Left lung (tissue), 10 donors: Measurements from ENCODE around the gene BRPF1. TPM values are rescaled to one million over a fixed set of nuclear protein-coding genes. Genes with fewer than 3 reads are reported as not detected.

Experiments
- ATAC-seq: fragments of 200-7000 bp; cut with Tn5 transposase; one replicate; pipeline ENCODE4 v1.9.1; 2020; ENCODE audit warnings: moderate library complexity
- DNase-seq, 4 donors: peaks; one replicate each; pipeline ENCODE4 v3.0.0-alpha.2; 2013 to 2020
- H3K27ac ChIP-seq, 2 donors: fragments of 200-600 bp; sonication (generic) in 1 of 2; one replicate each; pipeline versions ENCODE4 v1.5.0 to v1.8.0; 2020 to 2021
- H3K27me3 ChIP-seq, 2 donors: fragments of 200-600 bp; sonication (generic) in 1 of 2; one replicate each; pipeline versions ENCODE4 v1.5.0 to v1.8.0; 2020 to 2021
- H3K36me3 ChIP-seq, 2 donors: fragments of 200-600 bp; sonication (generic) in 1 of 2; one replicate each; pipeline versions ENCODE4 v1.5.0 to v1.8.0; 2020 to 2021
- H3K4me1 ChIP-seq, 2 donors: fragments of 200-600 bp; one replicate each; pipeline ENCODE4 v1.8.0; 2021
- H3K4me3 ChIP-seq, 2 donors: fragments of 200-600 bp; sonication (generic) in 1 of 2; one replicate each; pipeline versions ENCODE4 v1.5.0 to v1.8.0; 2020 to 2021; ENCODE audit warnings: mild to moderate bottlenecking in 1 of 2
- H3K9me3 ChIP-seq, 2 donors: fragments of 200-600 bp; sonication (generic) in 1 of 2; one replicate each; pipeline versions ENCODE4 v1.5.0 to v1.8.0; 2020 to 2021
- CTCF ChIP-seq, 2 donors: fragments of 200-600 bp; sonication (generic) in 1 of 2; IDR thresholded peaks; one replicate each; pipeline versions ENCODE4 v1.5.0 to v1.8.0; 2021; ENCODE audit warnings: antibody characterized with exemption in 2 of 2
- intact Hi-C, 2 donors: fragments of 100-400 bp; cut with DNase I; formaldehyde crosslinking; loops; one replicate each; pipeline versions ENCODE4 v1.11.2 to v1.14.2; 2022
- polyA plus RNA-seq, 6 donors: library from polyadenylated mRNA; unstranded; fragments of 120-200 nt; gene quantifications; one replicate each; pipeline ENCODE4 v1.2.1, GENCODE V29; 2013; ENCODE audit not compliant: insufficient read length in 6 of 6
- total RNA-seq, 2 donors: library from RNA; stranded (reverse); fragmentation: NEBNext Ultra II Directional; extraction: Animal tissue kit (Norgen Biotek cat#: 25700); gene quantifications; one replicate each; pipeline ENCODE4 v1.2.1, GENCODE V29; 2021
- donor health status: DM: no; HTN: yes; CAD: no.
- donor health status: DM: no; HTN: no; CAD: no.

The BRPF1 gene
- total and polyA plus RNA-seq, 8 donors: 15.2 to 24.1 (median 21.9) TPM

GRCh38 chr3:9701006-9701405 is 30.5 kb upstream of the BRPF1 start:
- Histone ChIP-seq H3K27me3 (peaks cover 11 to 29% of the 10 kb centered on the region in 2 donors), H3K27ac (no peak overlapping the region), H3K4me1 (peaks cover 10 to 15% of the 10 kb centered on the region in 2 donors), H3K36me3 (peaks cover 0 to 74% of the 10 kb centered on the region in 2 donors), H3K9me3 (no peaks in the 10 kb centered on the region), H3K4me3 (no peak overlapping the region)
- intact Hi-C loops: no loop called here
- ATAC-seq: no peak
- no peak for DNase-seq
- TF ChIP-seq CTCF (IDR thresholded peaks at IDR 0.05): no peak

GRCh38 chr3:9701711-9702110 is 29.8 kb upstream of the BRPF1 start:
- Histone ChIP-seq H3K9me3 (no peaks in the 10 kb centered on the region), H3K27me3 (peaks cover 11 to 29% of the 10 kb centered on the region in 2 donors), H3K4me1 (peaks cover 10 to 15% of the 10 kb centered on the region in 2 donors), H3K36me3 (peaks cover 0 to 67% of the 10 kb centered on the region in 2 donors), H3K4me3 (no peak overlapping the region), H3K27ac (no peak overlapping the region)
- ATAC-seq (no peak), DNase-seq (no peak)
- TF ChIP-seq CTCF (IDR thresholded peaks at IDR 0.05): no peak
- intact Hi-C loops: no loop called here

DNA sequence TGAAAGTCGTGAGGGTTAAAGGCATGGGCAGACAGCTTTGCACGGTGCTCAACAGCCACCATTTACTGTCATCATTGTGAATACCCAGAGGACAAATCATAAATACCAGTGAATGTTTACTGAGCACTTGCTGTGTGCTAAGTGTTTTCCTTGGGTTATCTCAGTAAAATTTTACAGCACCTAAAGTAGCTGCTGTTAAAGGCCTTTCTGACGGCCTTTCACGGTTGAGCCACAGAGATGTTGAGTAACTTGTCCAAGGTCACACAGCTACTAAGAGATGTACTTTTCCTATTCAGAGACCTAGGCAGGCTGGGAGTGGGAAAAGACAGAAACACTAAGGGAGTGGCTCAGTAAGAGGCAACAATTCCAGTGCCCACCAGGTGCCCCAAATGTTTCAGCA is 28.3 kb upstream of the BRPF1 start:
- Histone ChIP-seq H3K9me3 (no peaks in the 10 kb centered on the region), H3K27me3 (peaks cover 11 to 29% of the 10 kb centered on the region in 2 donors), H3K36me3 (peaks cover 0 to 52% of the 10 kb centered on the region in 2 donors), H3K4me3 (no peak overlapping the region), H3K4me1 (peaks cover 10 to 15% of the 10 kb centered on the region in 2 donors), H3K27ac (no peak overlapping the region)
- TF ChIP-seq CTCF (IDR thresholded peaks at IDR 0.05): no peak
- no peak for ATAC-seq
- no peak for DNase-seq
- intact Hi-C loops: no loop called here

DNA sequence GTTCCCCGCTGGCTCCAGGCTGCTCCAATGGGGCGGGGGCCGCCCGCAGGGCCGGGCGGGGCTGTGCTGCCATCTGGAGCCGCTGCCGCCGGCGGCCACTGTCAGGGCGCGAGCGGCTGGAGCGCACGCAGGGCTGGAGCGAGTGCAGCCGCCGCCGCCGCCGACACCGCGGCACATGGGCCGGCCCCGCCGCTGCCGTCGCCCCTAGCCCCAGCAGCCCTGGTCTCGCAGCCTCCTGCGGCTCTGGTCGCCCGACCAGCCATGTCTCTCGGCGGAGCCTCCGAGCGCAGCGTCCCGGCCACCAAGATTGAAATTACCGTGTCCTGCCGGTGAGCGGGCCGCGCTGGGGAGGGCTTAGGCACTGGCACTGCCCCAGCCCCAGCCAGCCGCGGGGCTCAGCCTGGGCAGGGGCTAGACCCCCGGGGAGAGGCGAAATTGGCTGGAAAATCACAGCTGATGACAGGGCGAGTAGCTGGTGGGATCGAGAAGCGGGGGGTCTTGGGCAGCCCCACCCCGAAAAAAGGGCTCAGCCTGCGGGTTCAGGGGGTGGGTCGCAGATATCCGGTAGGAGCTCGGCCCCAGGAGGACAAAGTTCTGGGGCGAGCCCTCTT is 27.7 kb upstream of the BRPF1 start, which contains the start of gene CPNE9:
TSS of gene CPNE9 (plus strand) at position 98 of the 611 bp plus-strand sequence. CDS start at position 262, 164 bp downstream.
- Histone ChIP-seq H3K4me1 (peaks cover 10 to 15% of the 10 kb centered on the region in 2 donors), H3K4me3 (peak within 1 kb of the TSS in 1 of 2 donors; percentile 32), H3K27me3 (peaks cover 11 to 29% of the 10 kb centered on the region in 2 donors), H3K36me3 (peaks cover 0 to 46% of the 10 kb centered on the region in 2 donors), H3K9me3 (no peaks in the 10 kb centered on the region), H3K27ac (no peak within 1 kb of the TSS)
- DNase-seq: peak in 1 of 4 donors; percentile 81
- ATAC-seq: peak; percentile 39
- intact Hi-C loops: no loop called here
- no peak for TF ChIP-seq CTCF (IDR thresholded peaks at IDR 0.05)

- no peak for TF ChIP-seq CTCF (IDR thresholded peaks at IDR 0.05)
- peak in 2 of 4 donors; percentile 31 to 46 for DNase-seq
- intact Hi-C loops: no loop called here
- ATAC-seq: peak; percentile 84
- Histone ChIP-seq H3K27me3 (peaks cover 11 to 29% of the 10 kb centered on the region in 2 donors), H3K9me3 (no peaks in the 10 kb centered on the region), H3K4me1 (peaks cover 10 to 15% of the 10 kb centered on the region in 2 donors), H3K36me3 (peaks cover 0 to 38% of the 10 kb centered on the region in 2 donors), H3K27ac (no peak overlapping the region), H3K4me3 (peak overlapping the region in 1 of 2 donors; percentile 32)
These were observed 26.9 kb upstream of the BRPF1 start for GRCh38 chr3:9704347-9705322.
